Activated T-cell treated with anti-CD3 and anti-CD28 coated beads, Interleukin-2, amount 50 U/mL, for 1 hour (primary cell): ENCODE data around the gene PBLD.
"Not testable (repeated sequence)": the region's sequence is repeated elsewhere in the genome, so short reads cannot be mapped to it uniquely, and the experiment has no call there.

Source experiments
- DNase-seq: peaks from one replicate; pipeline ENCODE4 v3.0.0-alpha.2; 2020

Gene PBLD

GRCh38 chr10:68330852-68331454 is 1.8 kb downstream of the PBLD start:
- DNase-seq: peak; percentile 40

DNA sequence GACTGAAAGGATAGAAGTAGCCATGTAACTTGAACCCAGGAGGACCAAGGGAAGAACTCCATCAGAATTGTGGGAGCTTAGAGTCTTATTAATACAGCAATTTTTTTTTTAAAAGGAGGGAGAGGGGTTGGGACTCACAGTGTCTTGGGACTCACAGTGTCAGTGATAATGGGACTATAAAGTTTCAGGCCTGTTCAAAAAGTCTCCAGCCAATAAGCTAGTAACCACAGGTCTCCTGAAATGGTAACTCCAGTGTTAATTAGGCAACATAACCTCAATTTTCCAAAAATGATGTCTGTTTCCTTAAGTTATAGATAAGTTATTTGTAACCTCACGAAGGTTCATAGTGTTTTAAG is 3.2 kb downstream of the PBLD start:
- DNase-seq: no peak

DNA sequence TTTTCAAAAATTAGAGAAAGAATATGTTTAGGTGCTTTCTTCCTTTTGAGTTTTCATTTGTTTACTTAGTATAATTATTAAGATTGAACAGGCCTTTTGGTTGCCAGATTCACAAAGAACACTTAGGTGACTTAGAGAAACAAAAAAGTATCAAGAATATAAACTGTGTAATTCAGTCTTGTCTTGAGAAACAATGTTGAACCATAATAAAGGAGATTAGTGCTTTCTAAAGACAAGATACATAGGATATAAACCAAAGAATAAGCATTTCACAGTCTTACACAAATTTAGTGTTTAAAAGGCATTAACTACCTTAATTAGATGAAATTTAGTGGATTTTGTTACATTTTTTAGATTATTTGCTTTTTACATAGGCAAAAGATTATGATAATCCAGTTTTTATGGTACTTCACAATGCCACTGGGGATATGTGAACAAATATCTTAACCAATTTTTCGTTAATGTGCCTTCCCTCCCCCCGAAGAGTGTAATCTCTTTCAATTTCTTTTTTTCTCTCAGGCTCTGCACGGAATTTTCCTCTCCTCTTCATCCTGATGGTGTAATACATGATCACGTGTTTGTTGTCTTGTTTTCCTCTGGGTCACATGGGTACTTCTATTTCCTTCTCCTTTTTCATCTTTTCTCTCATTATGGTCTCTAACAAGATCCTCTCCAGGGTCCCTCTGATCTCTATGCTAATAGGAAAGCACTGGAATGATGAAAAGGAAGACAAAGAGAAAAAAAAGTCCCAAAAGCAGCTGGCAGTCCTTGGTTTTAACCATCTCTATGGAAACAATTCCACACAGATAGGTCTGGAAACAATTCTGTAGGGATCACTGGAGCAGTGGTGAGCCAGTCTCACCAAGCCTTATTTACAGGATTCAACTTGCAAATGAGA is 4.6 kb downstream of the PBLD start:
- DNase-seq: no peak

GRCh38 chr10:68324396-68324795 is 8.3 kb downstream of the PBLD start:
- DNase-seq: not testable (repeated sequence)

DNA sequence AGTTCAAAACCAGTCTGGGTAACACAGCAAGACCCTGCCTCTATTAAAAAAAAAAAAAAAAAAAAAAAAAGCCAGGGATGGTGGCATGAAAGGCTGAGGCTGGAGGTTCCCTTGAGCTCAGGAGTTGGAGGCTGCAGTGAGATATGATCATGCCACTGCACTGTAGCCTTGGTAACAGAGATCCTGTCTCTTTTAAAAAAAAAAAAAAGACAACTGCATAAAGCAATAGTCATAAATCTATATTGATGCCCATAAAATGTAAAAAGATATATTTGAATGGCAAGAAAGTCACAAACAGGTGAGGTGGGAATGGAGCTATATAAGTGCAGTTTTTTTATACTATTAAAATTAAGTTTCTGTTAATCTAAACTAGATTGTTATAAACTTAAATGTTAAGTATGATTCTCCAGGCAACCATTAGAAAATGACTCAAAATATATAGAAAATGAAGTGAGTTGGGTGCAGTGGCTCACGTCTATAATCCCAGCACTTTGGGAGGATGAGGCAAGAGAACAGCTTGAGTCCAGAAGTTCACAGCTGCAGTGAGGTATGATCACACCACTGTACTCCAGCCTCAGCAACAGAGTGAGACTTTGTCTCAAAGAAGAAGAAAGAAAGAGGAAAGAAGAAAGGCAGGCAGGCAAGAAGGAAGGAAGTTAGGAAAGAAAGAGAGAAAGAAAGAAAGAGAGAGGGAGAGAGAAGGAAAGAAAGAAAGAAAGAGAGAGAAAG is 14.2 kb downstream of the PBLD start:
- DNase-seq: no peak

DNA sequence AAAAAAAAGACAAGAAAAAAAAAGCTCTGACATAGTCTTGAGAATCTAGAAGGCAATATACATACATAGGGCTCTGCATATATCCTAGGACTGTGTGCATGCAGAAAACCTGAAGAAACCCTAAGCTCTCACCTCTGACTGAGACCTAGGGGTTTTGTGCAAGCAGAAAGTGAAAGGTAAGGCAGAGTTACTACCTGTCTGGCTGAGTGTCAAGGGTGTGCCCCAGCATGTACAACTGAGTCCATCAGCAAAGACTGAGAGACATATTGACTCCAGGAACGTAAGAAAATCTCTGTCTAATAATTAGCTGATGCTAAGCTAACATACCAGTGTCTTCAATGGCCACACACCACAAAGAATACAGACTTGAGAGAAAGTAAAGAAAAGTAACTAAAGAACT is 17.1 kb downstream of the PBLD start:
- no peak for DNase-seq

DNA sequence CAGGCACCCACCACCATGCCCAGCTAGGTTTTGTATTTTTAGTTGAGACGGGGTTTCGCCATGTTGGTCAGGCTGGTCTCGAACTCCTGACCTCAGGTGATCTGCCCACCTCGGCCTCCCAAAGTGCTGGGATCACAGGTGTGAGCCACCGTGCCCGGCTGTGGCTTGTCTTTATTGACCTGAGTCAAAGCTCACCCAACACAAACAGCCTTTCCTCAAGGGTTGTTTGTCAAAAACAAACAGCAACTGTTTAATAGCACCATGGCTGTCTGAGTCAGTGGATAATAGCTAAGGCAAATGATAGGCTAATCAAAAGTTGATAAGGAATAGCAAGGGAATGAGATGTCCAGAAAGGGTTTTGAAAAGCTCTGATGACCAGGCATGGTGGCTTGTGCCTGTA is 17.8 kb downstream of the PBLD start:
- not testable (repeated sequence) for DNase-seq

DNA sequence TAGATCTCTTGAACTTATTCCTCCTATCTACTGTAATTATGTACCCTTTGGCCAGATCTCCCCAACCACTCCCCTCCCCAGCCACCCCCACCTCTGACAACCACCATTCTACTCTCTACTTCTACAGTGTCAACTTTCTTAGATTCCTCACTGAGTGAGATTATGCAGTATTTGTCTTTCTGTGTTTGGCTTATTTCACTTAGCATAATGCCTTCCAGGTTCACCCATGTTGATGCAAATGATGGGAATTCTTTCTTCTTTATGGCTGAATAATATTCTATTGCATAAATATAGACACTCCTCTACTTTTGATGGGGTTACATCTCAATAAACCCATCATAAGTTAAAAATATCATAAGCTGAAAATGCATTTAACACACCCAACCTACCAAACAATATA is 22.2 kb downstream of the PBLD start:
- DNase-seq: no peak

DNA sequence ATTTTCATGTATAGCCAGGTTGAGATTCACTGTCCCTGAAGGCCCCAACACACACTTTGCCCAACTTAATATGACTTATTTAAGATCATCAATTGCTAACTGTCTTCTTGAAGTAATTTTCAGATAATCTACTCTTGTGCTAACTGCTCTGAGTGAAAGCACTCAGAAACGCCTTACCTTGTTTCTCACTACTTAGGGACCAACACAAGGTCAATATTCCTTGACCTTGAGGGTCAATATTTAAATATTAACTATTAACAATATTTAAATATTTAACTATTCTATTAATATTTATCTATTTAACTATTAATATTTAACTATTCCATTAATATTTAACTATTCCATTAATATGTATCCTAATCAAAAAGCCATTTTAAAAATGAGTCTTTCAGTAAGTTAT is 26.9 kb downstream of the PBLD start:
- no peak for DNase-seq

GRCh38 chr10:68303849-68304412 is 28.8 kb downstream of the PBLD start:
- no peak for DNase-seq

GRCh38 chr10:68302871-68303270 is 29.9 kb downstream of the PBLD start:
- DNase-seq: no peak

DNA sequence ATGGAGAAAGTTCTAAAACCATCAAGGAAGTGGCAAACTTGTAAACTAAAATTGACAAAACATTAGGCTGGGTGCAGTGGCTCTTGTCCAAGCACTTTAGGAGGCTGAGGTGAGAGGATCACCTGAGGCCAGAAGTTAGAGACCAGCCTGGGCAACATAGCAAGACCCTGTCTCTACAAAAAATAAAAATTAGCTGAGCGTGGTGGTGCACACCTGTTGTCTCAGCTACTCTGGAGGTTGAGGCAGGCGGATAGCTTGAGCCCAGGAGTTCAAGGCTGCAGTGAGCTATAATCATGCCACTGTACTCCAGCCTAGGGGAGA is 30.3 kb downstream of the PBLD start:
- DNase-seq: no peak

DNA sequence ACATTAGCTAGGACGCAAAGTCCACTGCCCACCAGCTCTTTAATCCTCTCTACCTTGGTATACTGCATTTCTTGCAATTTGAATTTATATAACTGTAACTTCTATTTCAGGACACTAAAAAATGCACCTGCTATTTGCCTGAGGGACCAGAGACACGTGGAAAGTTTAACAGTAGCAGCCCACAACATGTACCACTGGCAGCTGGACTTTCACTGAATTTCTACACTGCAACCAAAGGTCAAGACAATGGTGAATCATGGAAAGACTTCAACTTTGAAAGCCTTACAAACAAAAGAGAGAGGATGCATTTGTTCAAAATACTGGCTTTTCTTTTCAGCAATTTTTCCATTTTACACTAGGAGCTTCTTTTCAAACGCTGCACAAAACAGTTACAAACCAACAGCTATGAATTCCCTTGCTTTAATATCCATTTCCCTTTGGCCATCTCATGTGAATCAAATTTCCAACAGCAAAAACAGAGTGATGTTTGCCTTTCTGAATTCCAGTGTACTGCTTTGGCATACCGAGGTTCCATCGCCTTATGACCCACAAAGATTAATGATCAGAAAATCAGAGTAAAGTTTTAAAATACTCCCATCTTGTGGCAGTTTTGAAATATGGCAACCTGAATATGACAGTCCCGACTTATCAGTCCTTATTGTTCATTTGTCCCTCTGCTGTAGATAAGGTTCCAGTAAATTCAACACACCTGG is 30.8 kb downstream of the PBLD start:
- no peak for DNase-seq

DNA sequence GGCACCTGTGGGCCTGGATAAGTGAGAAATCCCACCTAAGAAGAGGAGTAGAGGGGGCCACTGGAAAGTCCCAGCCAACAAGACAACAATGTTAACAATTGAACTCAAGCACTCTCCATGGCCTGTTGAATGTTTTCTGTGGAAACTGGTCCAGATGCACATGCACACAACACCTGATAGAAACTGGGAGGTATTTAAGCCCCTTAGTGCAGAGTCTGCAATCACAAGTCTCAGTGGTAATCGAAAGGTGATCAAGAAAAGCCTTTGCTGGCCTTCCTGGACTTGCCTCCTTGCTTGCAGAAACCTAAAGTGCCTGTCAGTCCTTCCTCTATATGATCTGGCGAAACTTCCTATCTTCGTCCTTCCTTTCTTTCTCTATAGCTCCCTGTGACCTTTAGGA is 31.4 kb downstream of the PBLD start:
- no peak for DNase-seq

DNA sequence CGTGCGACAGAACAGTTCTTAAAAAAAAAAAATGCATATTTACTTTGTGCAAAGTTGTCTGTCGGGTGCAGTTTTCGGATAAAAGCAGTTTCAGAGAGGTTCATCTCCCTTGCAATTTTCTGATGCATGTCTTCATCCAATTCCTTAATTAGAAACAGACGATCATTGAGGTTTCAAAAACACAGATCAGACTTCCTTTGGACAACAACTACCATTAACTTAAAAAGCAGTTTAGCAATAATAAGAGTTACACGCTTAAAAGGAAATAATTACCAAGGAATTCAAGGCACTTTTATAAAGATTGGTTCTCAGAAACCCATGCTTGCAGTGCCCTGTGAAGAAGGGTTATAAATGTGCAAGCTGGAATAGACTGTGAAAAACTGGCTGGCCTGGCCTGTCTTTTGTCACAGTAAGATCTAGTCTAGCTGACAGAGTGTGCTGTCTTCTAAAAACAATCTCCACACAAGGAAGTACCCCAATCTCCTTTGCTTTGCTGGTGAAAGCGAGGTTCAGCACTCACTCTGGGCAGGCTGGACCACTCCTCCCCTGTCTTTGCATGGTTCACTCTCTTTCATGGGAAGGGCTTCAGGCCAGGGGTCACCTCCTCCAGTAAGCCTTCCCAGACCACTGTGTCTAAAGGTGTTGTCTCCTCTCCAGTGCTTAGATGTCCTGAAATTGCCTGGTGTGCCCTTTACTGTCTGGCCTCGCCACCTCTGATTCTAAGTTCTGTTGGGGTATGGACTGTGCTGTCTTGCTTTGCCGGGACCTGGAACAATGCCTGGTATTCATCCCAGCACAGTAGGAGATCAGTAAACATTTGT is 35.7 kb downstream of the PBLD start:
- no peak for DNase-seq

DNA sequence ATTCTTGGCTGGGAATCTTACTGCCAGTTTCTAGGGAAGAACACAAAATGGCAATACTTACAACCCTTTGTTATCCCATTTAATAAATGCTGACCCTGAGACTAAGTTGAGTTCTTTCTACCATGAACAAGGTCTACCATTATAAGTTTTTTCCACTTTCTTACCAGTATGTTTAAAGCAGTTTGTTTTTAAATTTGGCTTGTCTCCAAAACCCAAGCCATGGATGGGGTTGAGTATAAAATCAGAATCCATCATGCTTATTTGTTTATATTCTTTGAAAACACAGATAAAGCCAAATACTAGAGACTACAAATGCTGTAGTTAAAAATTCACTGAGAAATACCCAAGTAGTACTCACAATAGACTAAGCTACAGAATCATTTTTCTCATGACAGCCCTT is 42.0 kb downstream of the PBLD start:
- DNase-seq: no peak

- DNase-seq: no peak
These were observed 44.0 kb downstream of the PBLD start for GRCh38 chr10:68288717-68289116.

GRCh38 chr10:68284062-68285001 is 48.4 kb downstream of the PBLD start:
- DNase-seq: no peak

GRCh38 chr10:68280758-68281157 is 52.0 kb downstream of the PBLD start:
- no peak for DNase-seq

DNA sequence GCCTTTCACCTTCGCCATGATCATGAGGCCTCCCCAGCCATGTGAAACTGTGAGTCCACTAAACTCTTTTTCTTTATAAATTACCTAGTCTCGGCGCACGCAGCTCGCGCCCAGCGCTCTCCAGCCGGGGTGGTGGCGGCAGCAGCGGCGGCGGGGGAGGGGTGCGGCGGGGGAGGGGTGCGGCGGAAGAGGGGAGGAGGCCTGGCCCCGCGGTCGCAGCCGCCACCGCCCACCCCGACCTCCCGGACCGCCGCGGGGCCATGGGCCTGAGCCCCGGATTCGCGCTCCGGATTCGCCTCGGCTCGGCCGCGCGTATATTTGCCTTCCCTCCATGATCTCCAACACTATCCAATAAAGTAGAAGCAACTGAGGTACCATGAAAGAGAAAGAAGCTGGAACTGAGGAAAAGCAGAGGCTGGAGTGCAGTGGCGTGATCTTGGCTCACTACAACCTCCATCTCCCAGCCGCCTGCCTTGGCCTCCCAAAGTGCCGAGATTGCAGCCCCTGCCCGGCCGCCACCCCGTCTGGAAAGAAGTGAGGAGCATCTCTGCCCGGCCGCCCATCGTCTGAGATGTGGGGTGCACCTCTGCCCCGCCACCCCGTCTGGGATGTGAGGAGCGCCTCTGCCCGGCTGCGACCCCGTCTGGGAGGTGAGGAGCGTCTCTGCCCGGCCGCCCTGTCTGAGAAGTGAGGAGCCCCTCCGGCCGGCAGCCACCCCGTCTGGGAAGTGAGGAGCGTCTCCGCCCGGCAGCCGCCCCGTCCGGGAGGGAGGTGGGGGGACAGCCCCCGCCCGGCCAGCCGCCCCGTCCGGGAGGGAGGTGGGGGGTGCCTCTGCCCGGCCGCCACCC is 53.6 kb downstream of the PBLD start:
- not testable (repeated sequence) for DNase-seq
